Hepatocyte (in vitro differentiated cells): Measurements from ENCODE around the gene MB. TPM values are rescaled to one million over a fixed set of nuclear protein-coding genes. Genes with fewer than 3 reads are reported as not detected.

Experiments used
- DNase-seq: peaks from one replicate; pipeline ENCODE4 v3.0.0-alpha.2; 2016; ENCODE audit warnings: low spot score
- H2AFZ ChIP-seq: fragments of 200-600 bp; sonication (generic); 2 replicates; pipeline ENCODE4 v1.6.0; 2016; ENCODE audit warnings: antibody characterized with exemption, mild to moderate bottlenecking
- H3K27ac ChIP-seq: fragments of 200-600 bp; sonication (generic); 2 replicates; pipeline ENCODE4 v1.5.1; 2016; ENCODE audit warnings: mild to moderate bottlenecking
- H3K27me3 ChIP-seq: fragments of 200-600 bp; sonication (generic); 2 replicates; pipeline ENCODE4 v1.6.1; 2016
- H3K36me3 ChIP-seq: fragments of 200-600 bp; sonication (generic); replicated peaks from 2 replicates; pipeline ENCODE4 v1.5.1; 2016; ENCODE audit warnings: low read depth; ENCODE audit not compliant: insufficient read depth
- H3K4me1 ChIP-seq: fragments of 200-600 bp; sonication (generic); 2 replicates; pipeline ENCODE4 v1.5.1; 2016; ENCODE audit warnings: mild to moderate bottlenecking, moderate library complexity; ENCODE audit not compliant: insufficient read depth
- H3K4me2 ChIP-seq: fragments of 200-600 bp; sonication (generic); 2 replicates; pipeline ENCODE4 v1.6.0; 2016
- H3K4me3 ChIP-seq: fragments of 200-600 bp; sonication (generic); 2 replicates; pipeline ENCODE4 v1.5.1; 2016; ENCODE audit warnings: mild to moderate bottlenecking
- H3K79me2 ChIP-seq: fragments of 200-600 bp; sonication (generic); 2 replicates; pipeline ENCODE4 v1.6.0; 2017; ENCODE audit warnings: mild to moderate bottlenecking
- H3K9me2 ChIP-seq: fragments of 200-600 bp; sonication (generic); replicated peaks from 2 replicates; pipeline ENCODE4 v1.6.0; 2017; ENCODE audit warnings: mild to moderate bottlenecking; ENCODE audit not compliant: insufficient read depth
- H3K9me3 ChIP-seq: fragments of 200-600 bp; sonication (generic); 2 replicates; pipeline ENCODE4 v1.5.1; 2016; ENCODE audit warnings: low read depth, mild to moderate bottlenecking
- H4K20me1 ChIP-seq: fragments of 200-600 bp; sonication (generic); 2 replicates; pipeline ENCODE4 v1.6.0; 2016; ENCODE audit warnings: mild to moderate bottlenecking; ENCODE audit not compliant: insufficient read depth, poor library complexity, severe bottlenecking
- EZH2 ChIP-seq: fragments of 200-600 bp; sonication (generic); IDR thresholded peaks from 2 replicates; pipeline ENCODE4 v1.6.1; 2016; ENCODE audit warnings: antibody characterized with exemption, mild to moderate bottlenecking, borderline replicate concordance
- EZH2phosphoT487 ChIP-seq: fragments of 200-600 bp; sonication (generic); IDR thresholded peaks from one replicate; pipeline ENCODE4 v1.6.1; 2018; ENCODE audit warnings: antibody characterized with exemption, mild to moderate bottlenecking, low read depth, moderate library complexity; ENCODE audit not compliant: unreplicated experiment, severe bottlenecking
- WGBS: methylation state at CpG from one replicate; pipeline ENCODE4 v1.1.6; 2016; ENCODE audit warnings: low lambda C conversion rate; ENCODE audit errors: missing lambda C conversion rate; 5-methylcytosine and 5-hydroxymethylcytosine counted together
- polyA plus RNA-seq: library from polyadenylated mRNA; unstranded; fragments of >200 nt; fragmentation: Nextera tagmentation; extraction: Ambion mirVana; gene quantifications from 2 replicates; pipeline ENCODE4 v1.2.1, GENCODE V29; 2016
- total RNA-seq: library from RNA; depleted of rRNA; stranded (reverse); fragments of >200 nt; gene quantifications from 2 replicates; pipeline ENCODE4 v1.2.3, GENCODE V29; 2014
- TF ChIP-seq, protein P1 (sequence below): fragments of 200-600 bp; sonication (generic); IDR thresholded peaks from 2 replicates; pipeline ENCODE4 v1.5.1; 2016; ENCODE audit warnings: antibody characterized with exemption, mild to moderate bottlenecking; ENCODE audit not compliant: poor library complexity

Gene MB
- total and polyA plus RNA-seq, 2 experiments from 2014 or later: 0.64 TPM; not detected in 1

- H3K4me2 ChIP-seq: no peak overlapping the region
- H3K27me3 ChIP-seq: no peaks in the 10 kb centered on the region
- no peaks in the 10 kb centered on the region for H4K20me1 ChIP-seq
- 72% methylated on average over 5 of the region's 5 CpGs for WGBS
- peaks cover 21% of the 10 kb centered on the region for H3K4me1 ChIP-seq
- no peaks in the 10 kb centered on the region for H3K36me3 ChIP-seq
- no peak overlapping the region for H2AFZ ChIP-seq
- H3K27ac ChIP-seq: no peak overlapping the region
- no peak for DNase-seq
- H3K9me3 ChIP-seq: no peaks in the 10 kb centered on the region
- peaks cover 2% of the 10 kb centered on the region for H3K79me2 ChIP-seq
- no peaks in the 10 kb centered on the region for H3K9me2 ChIP-seq
- no peak overlapping the region for H3K4me3 ChIP-seq
- TF ChIP-seq EZH2 (no peak), EZH2phosphoT487 (no peak)
- TF ChIP-seq, protein P1, sequence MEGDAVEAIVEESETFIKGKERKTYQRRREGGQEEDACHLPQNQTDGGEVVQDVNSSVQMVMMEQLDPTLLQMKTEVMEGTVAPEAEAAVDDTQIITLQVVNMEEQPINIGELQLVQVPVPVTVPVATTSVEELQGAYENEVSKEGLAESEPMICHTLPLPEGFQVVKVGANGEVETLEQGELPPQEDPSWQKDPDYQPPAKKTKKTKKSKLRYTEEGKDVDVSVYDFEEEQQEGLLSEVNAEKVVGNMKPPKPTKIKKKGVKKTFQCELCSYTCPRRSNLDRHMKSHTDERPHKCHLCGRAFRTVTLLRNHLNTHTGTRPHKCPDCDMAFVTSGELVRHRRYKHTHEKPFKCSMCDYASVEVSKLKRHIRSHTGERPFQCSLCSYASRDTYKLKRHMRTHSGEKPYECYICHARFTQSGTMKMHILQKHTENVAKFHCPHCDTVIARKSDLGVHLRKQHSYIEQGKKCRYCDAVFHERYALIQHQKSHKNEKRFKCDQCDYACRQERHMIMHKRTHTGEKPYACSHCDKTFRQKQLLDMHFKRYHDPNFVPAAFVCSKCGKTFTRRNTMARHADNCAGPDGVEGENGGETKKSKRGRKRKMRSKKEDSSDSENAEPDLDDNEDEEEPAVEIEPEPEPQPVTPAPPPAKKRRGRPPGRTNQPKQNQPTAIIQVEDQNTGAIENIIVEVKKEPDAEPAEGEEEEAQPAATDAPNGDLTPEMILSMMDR: no peak
Measured at GRCh38 chr22:35657571-35658312, 40.6 kb upstream of the MB start.

- WGBS: 37% methylated on average over 5 of the region's 5 CpGs
- DNase-seq: no peak
- H3K36me3 ChIP-seq: no peaks in the 10 kb centered on the region
- TF ChIP-seq EZH2phosphoT487 (no peak), EZH2 (no peak)
- TF ChIP-seq, protein P1: no peak
- no peaks in the 10 kb centered on the region for H3K27me3 ChIP-seq
- H3K4me3 ChIP-seq: no peak overlapping the region
- H3K4me1 ChIP-seq: peaks cover 21% of the 10 kb centered on the region
- no peaks in the 10 kb centered on the region for H3K9me2 ChIP-seq
- no peak overlapping the region for H3K27ac ChIP-seq
- H3K4me2 ChIP-seq: no peak overlapping the region
- H4K20me1 ChIP-seq: no peaks in the 10 kb centered on the region
- H3K9me3 ChIP-seq: no peaks in the 10 kb centered on the region
- H2AFZ ChIP-seq: no peak overlapping the region
- peaks cover 2% of the 10 kb centered on the region for H3K79me2 ChIP-seq
Measured at GRCh38 chr22:35656284-35656752, 39.2 kb upstream of the MB start.

GRCh38 chr22:35653824-35654223 is 36.7 kb upstream of the MB start:
- 93% methylated on average over 1 of the region's 1 CpG for WGBS
- Histone ChIP-seq H3K9me2 (no peaks in the 10 kb centered on the region), H3K9me3 (no peaks in the 10 kb centered on the region), H3K4me3 (no peak overlapping the region), H3K27ac (no peak overlapping the region), H4K20me1 (no peaks in the 10 kb centered on the region), H3K79me2 (peaks cover 26% of the 10 kb centered on the region), H3K4me1 (peaks cover 15% of the 10 kb centered on the region), H3K36me3 (no peaks in the 10 kb centered on the region), H3K4me2 (no peak overlapping the region), H2AFZ (no peak overlapping the region), H3K27me3 (no peaks in the 10 kb centered on the region)
- DNase-seq: no peak
- TF ChIP-seq, protein P1: no peak
- TF ChIP-seq EZH2 (no peak), EZH2phosphoT487 (no peak)
